ENCODE data around the gene FBXO38.

The FBXO38 gene

GRCh38 chr5:148418511-148418910 is 34.8 kb downstream of the FBXO38 start:
- TF ChIP-seq CTCF (IDR thresholded peaks at IDR 0.05; ENCODE audit: low read length, missing control alignments), result no peak
- no peak overlapping the region for H3K4me3 ChIP-seq (replicated peaks; ENCODE audit: low read depth, low read length)
- no peak for DNase-seq (ENCODE audit: low read depth)

DNA sequence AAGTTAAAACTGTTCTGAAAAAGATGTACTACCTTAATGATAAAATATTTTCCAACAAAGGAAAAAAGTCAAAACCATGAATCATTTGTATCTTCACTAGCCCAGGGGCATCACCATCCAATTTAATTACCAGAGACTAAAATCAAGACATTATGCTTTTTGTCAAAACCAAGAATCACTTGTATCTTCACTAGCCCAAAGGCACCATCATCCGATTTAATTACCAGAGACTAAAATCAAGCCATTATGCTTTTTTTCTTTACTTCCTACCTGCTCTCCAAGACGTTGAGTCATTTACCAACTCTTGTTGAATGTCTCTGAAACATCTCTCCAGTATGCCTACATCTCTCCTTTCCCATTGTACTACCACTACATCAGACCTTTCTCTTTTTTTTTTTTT is 37.9 kb downstream of the FBXO38 start:
- H3K4me3 ChIP-seq (replicated peaks; ENCODE audit: low read depth, low read length), result no peak overlapping the region
- TF ChIP-seq CTCF (IDR thresholded peaks at IDR 0.05; ENCODE audit: low read length, missing control alignments), result no peak
- DNase-seq (ENCODE audit: low read depth), result no peak

GRCh38 chr5:148425808-148426207 is 42.0 kb downstream of the FBXO38 start:
- peak; percentile 4 for DNase-seq (ENCODE audit: low read depth)
- TF ChIP-seq CTCF (IDR thresholded peaks at IDR 0.05; ENCODE audit: low read length, missing control alignments), result no peak
- H3K4me3 ChIP-seq (replicated peaks; ENCODE audit: low read depth, low read length), result no peak overlapping the region

DNA sequence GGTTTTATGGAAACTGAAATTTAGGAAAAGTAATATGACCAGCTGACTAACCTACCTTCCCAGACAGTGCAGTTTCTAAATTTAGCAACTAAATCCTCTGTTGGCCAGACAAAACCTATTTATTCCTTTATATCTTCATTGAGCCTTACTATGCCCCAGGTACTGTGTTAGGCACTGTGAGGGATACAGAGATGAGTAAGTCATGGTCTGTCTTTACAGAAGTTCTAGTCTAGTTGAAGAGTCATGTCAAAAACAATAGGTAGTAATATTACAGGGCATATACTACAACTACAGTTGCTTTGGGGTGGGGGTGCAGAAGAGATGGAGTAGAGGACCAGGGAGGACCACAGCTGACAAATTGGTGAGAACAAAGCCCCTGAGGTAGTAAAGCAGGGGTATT is 42.8 kb downstream of the FBXO38 start:
- H3K4me3 ChIP-seq (replicated peaks; ENCODE audit: low read depth, low read length), result no peak overlapping the region
- no peak for DNase-seq (ENCODE audit: low read depth)
- TF ChIP-seq CTCF (IDR thresholded peaks at IDR 0.05; ENCODE audit: low read length, missing control alignments), result no peak

DNA sequence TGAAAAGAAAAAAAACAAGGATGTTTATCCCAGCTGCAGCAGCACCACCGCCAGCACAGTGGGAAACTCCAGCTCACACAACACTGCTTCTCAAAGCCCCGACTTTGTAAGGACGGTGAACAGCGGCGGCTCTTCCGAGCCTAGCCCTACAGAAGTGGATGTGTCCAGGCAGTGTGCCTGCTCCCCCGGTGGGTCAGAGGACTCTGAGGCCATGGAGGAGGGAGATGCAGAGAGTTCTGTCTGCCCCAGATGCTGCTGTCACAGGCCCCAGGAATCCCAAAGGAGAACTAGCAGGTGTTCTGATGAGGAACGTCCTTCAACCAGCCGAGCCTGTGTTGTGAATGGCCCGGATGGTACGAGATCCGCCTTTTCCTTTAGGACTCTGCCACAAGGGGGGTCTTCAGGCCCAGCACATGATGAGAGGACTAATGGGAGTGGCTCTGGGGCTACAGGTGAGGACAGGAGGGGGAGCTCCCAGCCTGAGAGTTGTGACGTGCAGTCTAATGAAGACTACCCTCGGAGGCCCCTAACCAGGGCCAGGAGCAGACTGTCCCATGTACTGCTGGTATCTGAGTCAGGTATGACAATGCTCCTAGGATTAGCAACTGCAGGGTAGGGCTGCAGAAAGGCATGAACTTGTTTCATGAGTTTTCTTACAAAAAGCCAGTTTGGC is 43.7 kb downstream of the FBXO38 start:
- no peak for TF ChIP-seq CTCF (IDR thresholded peaks at IDR 0.05; ENCODE audit: low read length, missing control alignments)
- no peak overlapping the region for H3K4me3 ChIP-seq (replicated peaks; ENCODE audit: low read depth, low read length)
- no peak for DNase-seq (ENCODE audit: low read depth)

GRCh38 chr5:148428848-148429247 is 45.1 kb downstream of the FBXO38 start:
- no peak for DNase-seq (ENCODE audit: low read depth)
- no peak for TF ChIP-seq CTCF (IDR thresholded peaks at IDR 0.05; ENCODE audit: low read length, missing control alignments)
- no peak overlapping the region for H3K4me3 ChIP-seq (replicated peaks; ENCODE audit: low read depth, low read length)

DNA sequence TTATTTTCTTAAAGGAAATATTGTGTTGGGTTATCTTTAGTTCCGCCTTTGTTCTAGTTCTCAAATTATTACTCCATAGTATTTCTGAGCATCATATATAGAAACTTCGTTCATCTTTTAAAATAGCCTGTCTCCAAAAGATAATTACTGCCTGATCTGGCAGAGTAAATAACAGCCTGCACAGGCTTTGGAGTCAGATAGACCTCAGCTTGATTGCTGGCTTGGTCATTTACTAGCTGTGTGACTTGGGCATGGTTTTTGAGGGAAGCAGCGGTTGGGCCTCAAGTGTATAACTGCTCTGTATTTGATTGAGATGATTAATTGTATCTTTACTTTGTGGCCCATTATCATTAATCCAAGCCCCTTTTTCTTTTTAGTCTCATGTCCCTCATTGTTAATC is 50.1 kb downstream of the FBXO38 start:
- no peak overlapping the region for H3K4me3 ChIP-seq (replicated peaks; ENCODE audit: low read depth, low read length)
- no peak for TF ChIP-seq CTCF (IDR thresholded peaks at IDR 0.05; ENCODE audit: low read length, missing control alignments)
- DNase-seq (ENCODE audit: low read depth), result no peak
